Esophagus muscularis mucosa (tissue), 4 donors: ENCODE data around the gene TBC1D10B. TPM values are rescaled to one million over a fixed set of nuclear protein-coding genes. Genes with fewer than 3 reads are reported as not detected.

ENCODE experiments used
- DNase-seq: peaks from one replicate; pipeline ENCODE4 v3.0.0-alpha.2; 2017; ENCODE audit errors: extremely low spot score
- H3K27ac ChIP-seq, 4 donors: fragments of 200-600 bp; sonication (generic); replicated peaks in 1 of 4; 1 replicate in 3 of 4; 2 replicates in 1 of 4; pipeline ENCODE4 v1.5.1; 2016 to 2019; ENCODE audit warnings: mild to moderate bottlenecking in 1 of 4
- H3K27me3 ChIP-seq, 4 donors: fragments of 200-600 bp; sonication (generic); one replicate each; pipeline versions ENCODE4 v1.5.1 to v1.6.0; 2016 to 2019
- H3K36me3 ChIP-seq, 4 donors: fragments of 200-600 bp; sonication (generic); one replicate each; pipeline ENCODE4 v1.5.1; 2016 to 2019
- H3K4me1 ChIP-seq, 4 donors: fragments of 200-600 bp; sonication (generic); one replicate each; pipeline ENCODE4 v1.5.1; 2016 to 2019
- H3K4me3 ChIP-seq, 4 donors: fragments of 200-600 bp; sonication (generic); 1 replicate in 2 of 4; 2 replicates in 2 of 4; pipeline ENCODE4 v1.5.1; 2016 to 2019; ENCODE audit warnings: mild to moderate bottlenecking in 4 of 4, moderate library complexity in 1 of 4
- H3K9me3 ChIP-seq, 4 donors: fragments of 200-600 bp; sonication (generic); 1 replicate in 3 of 4; 2 replicates in 1 of 4; pipeline ENCODE4 v1.5.1; 2016 to 2019
- EP300 ChIP-seq: sonication (generic); formaldehyde crosslinking; IDR thresholded peaks from one replicate; pipeline ENCODE4 v1.6.1; 2017; ENCODE audit warnings: antibody characterized with exemption
- POLR2A ChIP-seq: fragments of 450-650 bp; IDR thresholded peaks from one replicate; pipeline ENCODE4 v1.6.1; 2017; ENCODE audit warnings: antibody characterized with exemption, moderate library complexity, mild to moderate bottlenecking, low read depth
- POLR2AphosphoS5 ChIP-seq, 2 donors: sonication (generic); formaldehyde crosslinking; IDR thresholded peaks; one replicate each; pipeline ENCODE4 v1.6.1; 2017; ENCODE audit warnings: antibody characterized with exemption in 2 of 2
- WGBS: methylation state at CpG from one replicate; pipeline ENCODE4 v1.1.5; 2018; 5-methylcytosine and 5-hydroxymethylcytosine counted together
- intact Hi-C: fragments of 100-400 bp; cut with DNase I; formaldehyde crosslinking; loops from one replicate; pipeline ENCODE4 v1.15.1; 2023
- total RNA-seq, 4 donors: library from RNA; depleted of rRNA; stranded (reverse); fragments of >200 nt; gene quantifications; one replicate each; pipeline versions ENCODE4 v1.1.0 to v1.2.1, GENCODE V29; 2016
- TF ChIP-seq, protein P1 (sequence below), 3 experiments: fragments of 200-600 bp in 2 of 3; fragments of 450-650 bp in 1 of 3; sonication (generic) in 2 of 3; IDR thresholded peaks; one replicate each; pipeline ENCODE4 v1.5.1; 2017 to 2019; ENCODE audit warnings: antibody characterized with exemption in 3 of 3, mild to moderate bottlenecking in 2 of 3, moderate library complexity in 1 of 3

Gene TBC1D10B
- total RNA-seq, 4 donors from 2014 or later: 21.2 to 41.5 (median 29.4) TPM

DNA sequence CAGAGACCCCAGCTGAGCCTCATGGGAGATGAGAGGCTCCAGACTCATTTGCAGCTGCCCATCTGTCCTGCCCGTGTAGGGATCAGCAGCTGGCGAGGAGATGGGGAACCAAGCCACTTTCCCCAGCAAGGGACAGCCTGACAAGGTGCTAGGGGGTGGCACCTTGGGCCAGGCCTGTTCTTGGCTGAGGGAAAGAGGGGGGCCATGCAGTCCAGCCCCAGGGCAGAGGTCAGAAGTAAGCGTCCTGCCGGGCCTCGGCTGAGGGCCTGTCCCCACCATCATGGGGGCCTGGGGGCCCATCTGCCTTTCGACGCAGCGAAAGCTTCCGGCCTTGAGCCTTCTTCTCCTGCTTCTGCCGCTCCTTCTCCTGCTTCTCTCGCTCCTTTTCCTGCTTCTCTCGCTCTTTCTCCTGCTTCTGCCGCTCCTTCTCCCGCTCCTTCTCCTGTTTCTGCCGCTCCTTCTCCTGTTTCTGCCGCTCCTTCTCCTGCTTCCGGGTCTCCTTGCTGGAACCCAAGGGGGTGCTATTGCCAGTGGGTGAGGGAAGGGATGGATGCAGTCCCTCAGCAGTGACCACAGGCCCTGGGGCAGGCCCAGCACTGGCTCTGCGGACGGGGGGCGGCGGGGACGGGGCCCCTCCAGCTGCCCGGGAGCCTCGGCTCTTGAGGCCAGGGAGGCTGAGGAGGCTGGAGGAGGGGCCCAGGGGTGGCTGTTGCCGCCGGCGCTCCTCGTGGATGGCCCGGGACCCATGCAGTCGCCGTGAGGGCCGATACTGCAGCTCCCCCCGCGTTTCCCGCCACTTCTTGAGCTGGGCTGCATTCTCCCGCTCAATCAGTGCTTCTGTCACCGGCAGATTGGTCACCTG lies 12.3 kb downstream of the TBC1D10B start:
- Histone ChIP-seq H3K4me1 (peaks cover 21 to 38% (median 33%) of the 10 kb centered on the region in 4 donors), H3K27me3 (no peaks in the 10 kb centered on the region), H3K36me3 (peaks cover 14 to 73% (median 67%) of the 10 kb centered on the region in 4 donors), H3K9me3 (no peaks in the 10 kb centered on the region), H3K4me3 (no peak overlapping the region), H3K27ac (peak overlapping the region in 1 of 4 donors; percentile 99)
- 80% methylated on average over 29 of the region's 37 CpGs for WGBS
- TF ChIP-seq POLR2A (no peak), EP300 (no peak), POLR2AphosphoS5 (IDR thresholded peaks at IDR 0.05) (no peak)
- TF ChIP-seq, protein P1, sequence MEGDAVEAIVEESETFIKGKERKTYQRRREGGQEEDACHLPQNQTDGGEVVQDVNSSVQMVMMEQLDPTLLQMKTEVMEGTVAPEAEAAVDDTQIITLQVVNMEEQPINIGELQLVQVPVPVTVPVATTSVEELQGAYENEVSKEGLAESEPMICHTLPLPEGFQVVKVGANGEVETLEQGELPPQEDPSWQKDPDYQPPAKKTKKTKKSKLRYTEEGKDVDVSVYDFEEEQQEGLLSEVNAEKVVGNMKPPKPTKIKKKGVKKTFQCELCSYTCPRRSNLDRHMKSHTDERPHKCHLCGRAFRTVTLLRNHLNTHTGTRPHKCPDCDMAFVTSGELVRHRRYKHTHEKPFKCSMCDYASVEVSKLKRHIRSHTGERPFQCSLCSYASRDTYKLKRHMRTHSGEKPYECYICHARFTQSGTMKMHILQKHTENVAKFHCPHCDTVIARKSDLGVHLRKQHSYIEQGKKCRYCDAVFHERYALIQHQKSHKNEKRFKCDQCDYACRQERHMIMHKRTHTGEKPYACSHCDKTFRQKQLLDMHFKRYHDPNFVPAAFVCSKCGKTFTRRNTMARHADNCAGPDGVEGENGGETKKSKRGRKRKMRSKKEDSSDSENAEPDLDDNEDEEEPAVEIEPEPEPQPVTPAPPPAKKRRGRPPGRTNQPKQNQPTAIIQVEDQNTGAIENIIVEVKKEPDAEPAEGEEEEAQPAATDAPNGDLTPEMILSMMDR (IDR thresholded peaks at IDR 0.05): no peak
- intact Hi-C loops: loop anchor here (10.0 kb wide), 1 partner anchor 47 kb away; the partner anchor contains the start of gene ZNF771
- no peak for DNase-seq

DNA sequence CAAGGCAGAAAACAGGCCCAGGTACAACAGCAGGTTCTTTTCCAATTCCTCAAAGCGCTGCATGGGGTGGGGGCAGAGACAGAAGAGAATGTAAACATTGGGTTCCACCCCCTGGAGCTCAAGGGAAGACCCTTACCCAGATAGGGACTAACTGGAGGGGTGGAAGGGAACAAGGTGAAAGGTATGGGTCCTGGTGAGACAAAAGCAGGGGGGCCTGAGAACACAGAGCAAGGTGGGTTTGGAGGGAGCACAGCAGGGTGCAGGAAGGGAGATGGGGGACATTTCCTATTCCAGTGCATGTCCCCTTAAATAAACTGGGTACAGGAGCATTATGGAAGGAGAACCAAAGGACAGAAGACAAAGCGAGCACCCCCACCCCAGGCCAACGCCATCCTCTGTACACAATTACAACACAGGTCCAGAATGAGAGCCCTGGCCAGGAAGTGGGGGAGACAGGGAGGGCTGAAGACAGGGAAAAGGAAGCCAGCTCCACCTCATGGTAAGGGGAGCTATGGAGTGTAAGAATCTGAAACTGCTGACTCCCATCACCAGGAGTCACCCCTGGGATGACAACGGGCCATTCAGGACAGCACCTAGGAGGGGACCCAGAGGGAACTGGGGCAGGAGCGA lies 13.1 kb downstream of the TBC1D10B start:
- Histone ChIP-seq H3K4me3 (no peak overlapping the region), H3K27me3 (no peaks in the 10 kb centered on the region), H3K36me3 (peaks cover 14 to 73% (median 67%) of the 10 kb centered on the region in 4 donors), H3K27ac (peak overlapping the region; percentile 34 to 99 (median 92)), H3K4me1 (peaks cover 29 to 46% (median 41%) of the 10 kb centered on the region in 4 donors), H3K9me3 (no peaks in the 10 kb centered on the region)
- DNase-seq: no peak
- intact Hi-C loops: loop anchor here (10.0 kb wide), 1 partner anchor 48 kb away; the partner anchor contains the start of gene ZNF771
- TF ChIP-seq EP300: no peak
- no peak for TF ChIP-seq POLR2A
- TF ChIP-seq, protein P1 (IDR thresholded peaks at IDR 0.05): no peak
- TF ChIP-seq POLR2AphosphoS5 (IDR thresholded peaks at IDR 0.05): no peak
- 69% methylated on average over 5 of the region's 5 CpGs for WGBS

DNA sequence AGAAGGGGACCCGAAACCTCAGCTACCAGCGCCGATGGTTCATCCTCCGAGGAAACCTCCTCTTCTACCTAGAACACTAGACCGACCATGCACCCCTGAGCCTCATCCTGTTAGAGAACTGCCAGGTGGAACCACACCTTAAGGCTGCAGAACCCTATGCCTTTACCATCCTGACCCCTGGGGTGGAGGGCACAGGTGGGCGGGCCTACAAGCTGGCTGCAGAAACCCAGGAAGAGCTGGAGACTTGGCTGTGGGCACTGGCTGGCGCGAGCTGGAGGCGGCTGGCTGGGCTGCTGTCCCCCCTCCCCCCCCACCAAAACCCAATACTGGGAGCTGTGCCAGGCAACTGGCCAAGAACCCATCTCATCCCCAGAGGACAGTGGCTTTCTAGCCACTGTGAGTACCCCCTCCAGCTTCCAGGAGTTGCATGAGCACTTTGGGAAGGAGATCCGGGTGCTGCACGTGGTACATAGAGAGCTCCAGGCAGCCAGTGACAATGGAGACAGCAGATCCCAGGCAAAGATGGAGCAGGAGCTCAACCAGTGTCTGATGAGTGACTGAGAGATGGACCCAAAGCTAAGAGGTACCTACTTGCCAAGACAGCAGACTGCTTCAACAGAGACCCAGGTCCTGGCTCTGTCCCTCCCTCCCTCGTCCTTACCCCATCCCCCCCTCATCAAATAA lies 13.8 kb downstream of the TBC1D10B start:
- TF ChIP-seq, protein P1 (IDR thresholded peaks at IDR 0.05): no peak
- TF ChIP-seq POLR2AphosphoS5 (IDR thresholded peaks at IDR 0.05) (no peak), POLR2A (no peak), EP300 (no peak)
- H3K4me3 ChIP-seq: peak overlapping the region; percentile 72 to 98 (median 80)
- peaks cover 35 to 52% (median 47%) of the 10 kb centered on the region in 4 donors for H3K4me1 ChIP-seq
- intact Hi-C loops: loop anchor here (10.0 kb wide), 1 partner anchor 48 kb away; the partner anchor contains the start of gene ZNF771
- H3K9me3 ChIP-seq: no peaks in the 10 kb centered on the region
- peaks cover 14 to 74% (median 67%) of the 10 kb centered on the region in 4 donors for H3K36me3 ChIP-seq
- H3K27me3 ChIP-seq: no peaks in the 10 kb centered on the region
- WGBS: 64% methylated on average over 10 of the region's 12 CpGs
- no peak for DNase-seq
- peak overlapping the region; percentile 90 to 99 (median 92) for H3K27ac ChIP-seq

DNA sequence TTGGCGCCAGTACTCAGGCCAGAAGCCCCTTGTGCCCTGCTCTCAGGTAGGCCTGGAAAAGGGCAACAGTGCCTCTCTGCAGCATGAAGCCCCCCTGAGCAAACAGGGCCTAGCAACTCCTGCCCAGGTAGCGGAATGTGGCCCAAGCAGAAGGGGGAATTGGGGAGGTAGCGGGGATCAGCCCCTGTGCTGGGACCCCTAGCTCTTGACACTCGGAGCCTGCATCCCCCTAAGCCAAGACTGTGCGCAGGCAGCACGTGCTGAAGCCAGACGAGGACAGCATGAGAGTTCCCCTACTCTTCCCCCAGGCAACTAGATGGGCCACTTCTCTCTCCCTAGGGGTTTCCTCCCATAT lies 14.4 kb downstream of the TBC1D10B start:
- peaks cover 39 to 58% (median 52%) of the 10 kb centered on the region in 4 donors for H3K4me1 ChIP-seq
- H3K36me3 ChIP-seq: peaks cover 16 to 75% (median 66%) of the 10 kb centered on the region in 4 donors
- 57% methylated on average over 6 of the region's 7 CpGs for WGBS
- intact Hi-C loops: loop anchor here (10.0 kb wide), 1 partner anchor 49 kb away; the partner anchor contains the start of gene ZNF771
- no peak for TF ChIP-seq POLR2A
- no peak for TF ChIP-seq EP300
- no peak for TF ChIP-seq POLR2AphosphoS5 (IDR thresholded peaks at IDR 0.05)
- TF ChIP-seq, protein P1 (IDR thresholded peaks at IDR 0.05): no peak
- H3K9me3 ChIP-seq: no peaks in the 10 kb centered on the region
- H3K27me3 ChIP-seq: no peaks in the 10 kb centered on the region
- peak overlapping the region; percentile 72 to 98 (median 80) for H3K4me3 ChIP-seq
- peak overlapping the region; percentile 90 to 99 (median 92) for H3K27ac ChIP-seq
- no peak for DNase-seq
